ENCODE results near the gene PNPLA1.

Gene PNPLA1

DNA sequence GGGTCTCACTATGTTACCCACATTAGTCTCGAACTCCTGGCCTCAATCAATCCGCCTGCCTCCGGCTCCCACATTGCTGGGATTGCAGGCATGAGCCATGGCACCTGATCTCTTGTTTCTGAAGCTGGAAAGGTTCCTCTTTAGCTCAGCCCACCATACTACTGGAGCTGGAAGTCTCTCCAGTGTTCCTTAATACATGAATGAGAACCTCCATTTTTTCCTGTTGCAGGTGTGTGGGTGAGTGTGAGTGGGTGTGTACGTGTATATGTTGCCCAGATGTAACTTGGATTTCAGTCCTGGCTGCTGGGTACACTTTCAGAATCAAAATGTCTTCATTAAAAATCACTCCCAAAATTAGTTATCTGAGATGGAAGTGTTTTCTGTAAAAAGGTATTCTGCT lies 11.1 kb downstream of the PNPLA1 start:
- H3K27ac ChIP-seq: no peak overlapping the region
- no peak overlapping the region for H3K4me3 ChIP-seq

DNA sequence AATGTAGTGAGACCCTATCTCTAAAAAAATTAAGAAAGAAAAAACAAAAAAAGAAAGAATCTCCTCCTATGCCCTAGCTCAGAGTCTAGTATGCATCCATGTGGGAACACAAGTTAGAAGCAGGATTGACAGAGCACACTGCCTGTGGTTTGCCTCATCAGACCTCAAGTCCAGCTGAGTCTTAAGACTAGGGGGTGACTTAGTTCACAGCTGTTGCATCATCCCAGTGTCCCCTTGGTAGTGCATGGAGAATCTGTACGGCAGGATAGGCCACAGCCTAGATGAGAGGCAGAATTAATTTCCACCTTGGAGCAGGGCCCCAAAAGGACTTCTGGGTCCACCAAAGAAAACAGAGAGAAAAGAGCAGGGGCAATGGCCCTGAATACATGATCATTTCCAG lies 13.7 kb downstream of the PNPLA1 start:
- Histone ChIP-seq H3K4me3 (no peak overlapping the region), H3K27ac (no peak overlapping the region)

DNA sequence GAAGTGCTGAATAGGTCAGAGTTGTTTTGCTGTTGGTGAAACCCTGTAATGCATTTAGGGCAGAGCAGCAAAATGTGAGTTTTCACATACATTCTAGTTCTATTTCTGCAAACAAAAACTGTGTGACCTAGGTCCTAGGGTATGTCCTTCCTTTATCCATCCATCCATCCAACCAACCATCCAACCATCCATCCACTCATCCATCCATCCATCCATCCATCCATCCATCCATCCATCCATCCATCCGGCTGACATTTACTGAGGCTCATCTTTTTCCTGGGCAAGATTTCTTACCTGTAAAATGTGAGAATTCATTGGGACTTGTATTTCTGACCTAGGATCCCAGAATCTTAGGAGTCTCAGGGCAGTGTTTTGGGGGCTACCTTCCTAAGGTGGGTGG lies 14.5 kb downstream of the PNPLA1 start:
- Histone ChIP-seq H3K4me3 (no peak overlapping the region), H3K27ac (no peak overlapping the region)

GRCh38 chr6:36285187-36285671 lies 15.4 kb downstream of the PNPLA1 start:
- no peak overlapping the region for H3K27ac ChIP-seq
- no peak overlapping the region for H3K4me3 ChIP-seq

DNA sequence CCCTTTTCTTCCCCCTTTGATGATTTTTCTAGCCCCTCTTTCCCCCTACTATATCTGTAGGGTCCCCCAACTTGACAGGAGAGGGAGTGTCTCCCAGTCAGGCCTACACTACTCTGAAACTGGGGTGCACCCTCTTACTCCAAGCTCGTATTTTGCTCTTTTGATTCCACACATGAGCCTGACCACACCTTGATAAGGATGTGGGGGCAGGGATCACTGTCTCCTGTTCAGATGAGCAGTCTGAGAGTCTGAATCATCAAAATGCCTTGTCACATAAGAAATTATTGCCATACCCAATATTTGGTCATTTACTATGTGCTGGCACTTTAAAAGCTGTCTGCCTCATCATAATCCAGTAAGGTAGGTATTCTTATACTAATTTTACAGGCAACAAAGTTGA lies 15.9 kb downstream of the PNPLA1 start:
- Histone ChIP-seq H3K27ac (no peak overlapping the region), H3K4me3 (no peak overlapping the region)

- Histone ChIP-seq H3K27ac (no peak overlapping the region), H3K4me3 (no peak overlapping the region)
These were observed 17.0 kb downstream of the PNPLA1 start for GRCh38 chr6:36286858-36287257.

DNA sequence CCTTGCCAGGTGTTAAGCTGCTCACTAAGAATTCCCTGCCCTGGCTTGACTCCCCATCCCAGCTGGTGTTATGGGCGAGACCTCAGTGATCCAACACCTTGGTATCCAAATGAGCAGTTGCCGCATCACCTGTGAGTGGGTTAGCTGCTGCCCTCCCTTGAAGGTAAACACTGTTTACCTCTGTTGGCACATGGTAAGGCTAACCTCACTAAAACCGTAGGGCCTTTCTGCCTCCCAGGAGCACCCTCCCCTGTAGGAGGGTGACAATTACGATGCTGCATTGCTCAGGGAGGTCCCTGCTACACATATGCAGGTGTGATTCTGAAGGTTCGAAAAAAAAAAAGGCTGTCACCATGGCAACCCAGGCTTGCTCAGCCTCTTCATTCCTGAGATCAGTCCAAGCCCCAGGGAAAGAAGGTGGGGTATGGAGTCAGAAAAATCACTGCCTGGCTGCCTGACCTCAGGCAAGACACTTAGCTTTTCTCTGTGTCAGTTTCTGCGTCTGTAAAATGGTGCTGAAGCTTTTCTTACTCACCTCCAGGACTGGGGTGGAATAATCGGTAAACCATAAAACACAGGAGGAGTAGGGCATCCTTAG lies 19.5 kb downstream of the PNPLA1 start:
- Histone ChIP-seq H3K4me3 (no peak overlapping the region), H3K27ac (peak overlapping the region in 1 of 21 experiments; percentile 53)

DNA sequence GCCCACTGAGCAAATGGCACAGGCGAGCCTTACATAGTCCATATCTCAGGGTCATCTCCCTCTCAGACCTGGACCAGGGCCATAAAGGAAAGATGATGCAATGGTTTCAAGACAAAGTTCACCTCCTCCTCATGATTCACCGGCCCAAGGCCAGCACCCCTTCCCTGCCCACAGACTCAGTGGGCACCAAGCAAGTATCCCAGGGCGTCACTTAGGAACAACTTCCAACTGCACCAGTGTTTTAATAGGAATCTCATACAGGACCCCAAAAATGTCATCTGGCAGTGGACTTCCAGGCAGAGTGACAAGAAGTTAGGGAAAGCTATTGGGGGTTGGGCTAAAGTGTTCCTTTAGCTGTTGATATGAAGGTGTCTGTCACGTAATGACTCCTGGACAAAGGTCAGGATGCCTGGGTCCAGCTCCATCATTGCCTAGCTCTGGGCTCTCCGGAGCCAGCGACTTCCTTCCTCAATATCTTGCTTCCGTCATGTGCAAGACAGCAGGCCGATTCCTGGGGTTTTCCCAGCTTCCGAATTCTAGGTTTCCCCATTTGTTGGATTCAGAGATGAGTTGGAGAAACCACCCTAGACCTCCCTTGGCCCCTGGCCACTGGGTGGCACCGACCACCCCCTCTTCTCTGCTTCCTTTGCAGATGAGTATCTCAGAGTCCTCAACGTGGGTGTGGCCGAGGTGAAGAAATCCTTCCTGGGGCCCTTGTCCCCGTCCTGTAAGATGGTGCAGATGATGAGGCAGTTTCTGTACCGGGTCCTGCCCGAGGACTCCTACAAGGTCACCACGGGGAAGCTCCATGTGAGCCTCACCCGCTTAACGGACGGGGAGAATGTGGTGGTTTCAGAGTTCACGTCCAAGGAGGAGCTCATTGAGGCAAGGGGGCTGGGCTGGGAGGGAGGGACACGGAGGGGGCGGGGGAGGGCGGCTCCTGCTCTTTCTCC lies 21.1 kb downstream of the PNPLA1 start:
- H3K4me3 ChIP-seq: no peak overlapping the region
- peak overlapping the region in 3 of 21 experiments; percentile 24 to 31 (median 28) for H3K27ac ChIP-seq

DNA sequence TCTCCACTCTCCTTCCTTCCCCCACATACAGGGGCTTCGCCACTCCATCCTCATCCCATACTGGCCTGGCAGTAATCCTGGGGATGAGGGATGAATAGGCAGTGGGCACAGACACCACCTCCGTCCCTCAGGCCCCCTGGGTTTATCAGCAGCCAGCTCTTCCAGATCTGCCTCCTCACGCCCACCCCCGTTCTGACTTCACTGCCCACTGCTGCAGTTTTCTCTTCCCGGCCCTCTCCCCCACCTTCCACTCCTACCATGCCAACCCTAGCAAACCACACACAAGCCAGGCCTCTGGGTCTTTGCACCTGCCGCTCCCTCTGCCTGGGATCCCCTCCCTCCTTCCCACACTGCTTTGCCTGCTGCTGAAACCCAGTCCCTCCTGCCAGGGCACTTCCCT lies 22.3 kb downstream of the PNPLA1 start:
- Histone ChIP-seq H3K4me3 (no peak overlapping the region), H3K27ac (no peak overlapping the region)

DNA sequence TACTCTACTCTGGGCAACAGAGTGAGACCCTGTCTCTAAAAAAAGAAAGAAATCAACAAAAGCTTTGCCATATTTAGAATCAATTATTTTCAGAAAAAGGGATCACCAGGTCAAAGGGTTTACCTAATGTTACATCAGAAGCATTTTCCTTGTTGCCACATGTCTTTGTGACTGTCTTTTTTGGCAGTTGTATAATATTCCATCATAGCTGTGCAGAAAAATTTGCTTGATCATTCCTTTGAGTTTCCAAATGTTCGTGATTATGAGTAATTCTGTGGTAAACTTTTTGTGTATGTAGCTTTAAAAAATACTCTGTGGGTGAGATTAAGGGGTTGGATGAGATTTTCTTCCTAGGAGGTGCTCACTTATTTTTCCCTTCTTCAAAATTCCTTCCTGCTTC lies 26.4 kb downstream of the PNPLA1 start:
- H3K4me3 ChIP-seq: no peak overlapping the region
- no peak overlapping the region for H3K27ac ChIP-seq

- Histone ChIP-seq H3K27ac (peak overlapping the region in 4 of 21 experiments; percentile 7 to 42 (median 33)), H3K4me3 (no peak overlapping the region)
These were observed 27.2 kb downstream of the PNPLA1 start for GRCh38 chr6:36297051-36297450.

DNA sequence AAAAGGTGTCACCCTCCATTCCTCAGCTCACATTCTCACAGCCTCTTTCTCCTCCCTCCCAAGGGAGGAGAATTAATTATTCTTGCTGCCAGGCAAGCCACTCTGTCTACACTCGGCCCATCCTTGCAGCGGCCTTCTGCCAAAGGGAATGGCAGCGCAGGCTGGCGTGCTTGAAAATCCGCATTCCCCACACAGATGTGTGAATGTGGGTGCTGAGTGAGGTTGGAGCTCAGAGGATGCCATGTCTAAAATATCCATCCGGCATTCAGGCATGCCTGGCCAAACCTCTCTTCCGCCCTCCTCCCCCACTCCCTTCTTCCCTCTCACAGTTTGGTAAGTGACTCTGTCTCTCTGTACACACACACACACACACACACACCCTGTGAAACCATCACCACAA lies 27.7 kb downstream of the PNPLA1 start:
- Histone ChIP-seq H3K27ac (peak overlapping the region in 2 of 21 experiments; percentile 35 to 42), H3K4me3 (no peak overlapping the region)

DNA sequence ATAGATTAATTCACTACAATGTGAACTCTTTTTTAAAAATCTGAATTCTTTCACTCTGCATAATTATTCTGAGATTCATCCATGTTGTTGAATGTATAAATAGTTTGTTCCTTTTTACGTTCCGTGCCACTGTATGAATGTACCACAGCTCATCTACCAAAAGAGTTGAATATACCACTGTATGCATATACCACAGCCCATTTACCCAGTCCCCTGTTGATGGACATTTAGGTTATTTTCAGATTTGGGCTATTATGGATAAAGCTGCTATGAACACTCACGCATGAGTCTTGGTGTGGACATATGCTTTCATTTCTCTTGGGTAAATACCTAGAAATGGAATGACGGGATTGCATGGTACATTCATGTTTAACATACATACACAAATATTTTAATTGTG lies 28.2 kb downstream of the PNPLA1 start:
- Histone ChIP-seq H3K27ac (no peak overlapping the region), H3K4me3 (no peak overlapping the region)

GRCh38 chr6:36301085-36301658 lies 31.3 kb downstream of the PNPLA1 start:
- no peak overlapping the region for H3K27ac ChIP-seq

GRCh38 chr6:36301781-36302180 lies 31.9 kb downstream of the PNPLA1 start:
- no peak overlapping the region for H3K27ac ChIP-seq

More at GRCh38 chr6:36301085-36301658, 31.3 kb downstream of the PNPLA1 start:
- no peak overlapping the region for H3K4me3 ChIP-seq

DNA sequence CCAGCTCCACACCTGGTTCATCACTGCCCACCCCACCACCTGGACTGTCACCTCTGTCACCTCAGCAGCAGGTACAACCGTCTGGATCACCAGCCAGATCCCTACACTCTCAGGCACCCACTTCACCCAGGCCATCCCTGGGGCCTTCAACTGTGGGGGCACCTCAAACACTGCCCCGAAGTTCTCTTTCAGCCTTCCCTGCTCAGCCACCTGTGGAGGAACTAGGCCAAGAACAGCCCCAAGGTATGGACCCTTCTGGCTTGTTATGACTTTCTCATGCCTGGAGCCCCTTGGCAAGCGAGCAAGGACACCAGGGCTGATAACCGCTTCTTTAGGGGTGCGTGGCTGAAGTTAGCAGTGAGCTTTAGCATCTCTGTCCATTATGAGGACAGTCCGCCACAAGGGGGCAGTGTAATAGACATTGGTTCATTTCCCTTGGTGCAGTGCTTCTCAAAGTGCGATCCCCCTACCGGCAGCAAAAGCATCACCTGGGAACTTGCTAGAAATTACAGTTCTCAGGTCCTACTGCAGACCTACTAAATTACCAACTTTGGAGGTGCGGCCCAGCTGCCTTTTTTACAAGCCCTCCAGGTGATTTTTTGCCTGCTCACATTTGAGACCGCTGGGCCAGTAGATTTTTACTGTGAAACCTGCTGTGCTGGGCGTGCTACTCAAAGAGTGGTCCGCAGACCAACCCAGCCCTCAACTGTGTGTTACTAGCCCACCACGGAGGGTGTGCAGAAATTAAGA lies 32.5 kb downstream of the PNPLA1 start:
- Histone ChIP-seq H3K4me3 (no peak overlapping the region), H3K27ac (no peak overlapping the region)

More at GRCh38 chr6:36301781-36302180, 31.9 kb downstream of the PNPLA1 start:
- no peak overlapping the region for H3K4me3 ChIP-seq

GRCh38 chr6:36305885-36306284 lies 36.0 kb downstream of the PNPLA1 start:
- H3K4me3 ChIP-seq: no peak overlapping the region
- H3K27ac ChIP-seq: no peak overlapping the region

DNA sequence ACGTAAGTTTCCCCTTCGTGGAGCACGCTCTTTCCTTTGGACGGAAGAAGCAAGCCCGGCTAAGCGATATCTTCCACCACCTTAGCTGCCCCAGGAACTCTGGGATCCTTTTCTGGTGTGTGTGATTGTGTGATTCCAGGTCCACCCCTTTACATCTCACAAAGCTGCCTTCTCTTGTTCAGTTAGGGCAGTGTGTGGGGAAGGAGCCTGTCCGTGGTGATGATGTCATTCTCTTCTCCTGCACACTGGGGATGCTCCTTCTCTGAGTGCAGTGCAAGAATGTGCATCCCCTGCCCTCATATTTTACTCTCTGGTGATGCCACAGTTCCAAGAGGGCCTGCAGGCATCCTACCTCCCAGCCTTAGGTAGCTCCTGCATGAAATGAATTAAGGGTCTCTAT lies 36.5 kb downstream of the PNPLA1 start:
- Histone ChIP-seq H3K27ac (no peak overlapping the region), H3K4me3 (no peak overlapping the region)

GRCh38 chr6:36308514-36308913 lies 38.7 kb downstream of the PNPLA1 start:
- Histone ChIP-seq H3K4me3 (no peak overlapping the region), H3K27ac (no peak overlapping the region)

GRCh38 chr6:36309203-36309602 lies 39.3 kb downstream of the PNPLA1 start:
- Histone ChIP-seq H3K4me3 (no peak overlapping the region), H3K27ac (no peak overlapping the region)

Measured in skin epidermis (tissue), 12 donors.